Measurements from ENCODE around the gene NPIPB2. TPM values are rescaled to one million over a fixed set of nuclear protein-coding genes. Genes with fewer than 3 reads are reported as not detected.

Gene NPIPB2
- total RNA-seq, 4 donors from 2014 or later: 4.1 to 12.9 (median 5.2) TPM

GRCh38 chr16:11915644-11916523 is 26.0 kb downstream of the NPIPB2 start, which contains the start of gene GSPT1:
Gene GSPT1, minus strand, starts transcription at chr16:11915956. Its CDS starts 236 bp downstream, at chr16:11915720.
- peak within 1 kb of the TSS; percentile 93 for H3K4me3 ChIP-seq (ENCODE audit: low read depth, poor library complexity, severe bottlenecking)
- intact Hi-C loops (cut with DNase I; ENCODE audit: low total_unique reads): loop anchor here (5.0 kb wide), 1 partner anchor 801 kb away; no protein-coding TSS in a partner anchor
- WGBS, 2 donors: 1% methylated on average over 32 to 70 of the region's 84 CpGs
- DNase-seq (ENCODE audit: low spot score in 2 of 2): peak; percentile 99 to 100
- TF ChIP-seq CTCF (IDR thresholded peaks at IDR 0.05) (peak in 1 of 3 donors; percentile 78), POLR2A (IDR thresholded peaks at IDR 0.05) (peak in 1 of 2 donors; percentile 74)

- DNase-seq (ENCODE audit: low spot score in 2 of 2): peak; percentile 23 to 85
- H3K4me3 ChIP-seq (ENCODE audit: low read depth, poor library complexity, severe bottlenecking): peak overlapping the region; percentile 93
- no peak for TF ChIP-seq POLR2A (IDR thresholded peaks at IDR 0.05)
- TF ChIP-seq CTCF (IDR thresholded peaks at IDR 0.05): no peak
- 0 to 1% methylated on average over 3 to 27 of the region's 79 CpGs for WGBS, 2 donors
- intact Hi-C loops (cut with DNase I; ENCODE audit: low total_unique reads): loop anchor here (5.0 kb wide), 1 partner anchor 802 kb away; no protein-coding TSS in a partner anchor
Measured at GRCh38 chr16:11915114-11915643, 26.7 kb downstream of the NPIPB2 start.

- peak overlapping the region; percentile 93 for H3K4me3 ChIP-seq (ENCODE audit: low read depth, poor library complexity, severe bottlenecking)
- peak in 1 of 2 donors; percentile 21 for DNase-seq (ENCODE audit: low spot score in 2 of 2)
- TF ChIP-seq CTCF (IDR thresholded peaks at IDR 0.05) (no peak), POLR2A (IDR thresholded peaks at IDR 0.05) (no peak)
- WGBS, 2 donors: 2% methylated on average over 21 to 30 of the region's 30 CpGs
- intact Hi-C loops (cut with DNase I; ENCODE audit: low total_unique reads): loop anchor here (5.0 kb wide), 1 partner anchor 803 kb away; no protein-coding TSS in a partner anchor
Measured at GRCh38 chr16:11914210-11915113, 27.4 kb downstream of the NPIPB2 start.

GRCh38 chr16:11913425-11914079 is 28.3 kb downstream of the NPIPB2 start:
- H3K4me3 ChIP-seq (ENCODE audit: low read depth, poor library complexity, severe bottlenecking): no peak overlapping the region
- WGBS, 2 donors: 59 to 65% methylated on average over 12 of the region's 12 CpGs
- DNase-seq (ENCODE audit: low spot score in 2 of 2): no peak
- intact Hi-C loops (cut with DNase I; ENCODE audit: low total_unique reads): no loop called here
- TF ChIP-seq POLR2A (IDR thresholded peaks at IDR 0.05): no peak
- no peak for TF ChIP-seq CTCF (IDR thresholded peaks at IDR 0.05)
